Adipocyte (in vitro differentiated cells): Measurements from ENCODE around the gene COX18.
A peak's percentile ranks its signal among the peaks of the same experiment; 100 is the strongest.

Experiments
- DNase-seq: peaks from one replicate; pipeline ENCODE4 v3.0.0-alpha.2; 2015; ENCODE audit warnings: low read depth
- H3K27me3 ChIP-seq: replicated peaks from 2 replicates; pipeline ENCODE4 v1.7.0; 2013; ENCODE audit warnings: mild to moderate bottlenecking, low read length, moderate library complexity; ENCODE audit not compliant: control insufficient read depth, insufficient read depth
- H3K36me3 ChIP-seq: 2 replicates; pipeline ENCODE4 v1.7.0; 2013; ENCODE audit warnings: low read length, mild to moderate bottlenecking, moderate library complexity; ENCODE audit not compliant: control insufficient read depth, insufficient read depth, severe bottlenecking
- H3K4me1 ChIP-seq: 2 replicates; pipeline ENCODE4 v1.7.0; 2013; ENCODE audit warnings: mild to moderate bottlenecking, low read length, moderate library complexity; ENCODE audit not compliant: control insufficient read depth, insufficient read depth
- H3K4me3 ChIP-seq: 2 replicates; pipeline ENCODE4 v1.7.0; 2013; ENCODE audit warnings: mild to moderate bottlenecking, low read length, moderate library complexity
- H3K9ac ChIP-seq: 2 replicates; pipeline ENCODE4 v1.7.0; 2013; ENCODE audit warnings: mild to moderate bottlenecking, low read length, moderate library complexity
- H3K9me3 ChIP-seq: 2 replicates; pipeline ENCODE4 v1.7.0; 2013; ENCODE audit warnings: mild to moderate bottlenecking, low read length, moderate library complexity; ENCODE audit not compliant: control insufficient read depth

The COX18 gene

GRCh38 chr4:73080789-73081188 lies 11.3 kb upstream of the COX18 start:
- H3K4me1 ChIP-seq = peaks cover 7% of the 10 kb centered on the region
- peaks cover 76% of the 10 kb centered on the region for H3K36me3 ChIP-seq
- no peaks in the 10 kb centered on the region for H3K9me3 ChIP-seq
- H3K27me3 ChIP-seq = no peaks in the 10 kb centered on the region
- no peak overlapping the region for H3K4me3 ChIP-seq
- DNase-seq = no peak
- H3K9ac ChIP-seq = no peak overlapping the region

GRCh38 chr4:73075832-73076231 lies 6.3 kb upstream of the COX18 start:
- H3K9me3 ChIP-seq = no peaks in the 10 kb centered on the region
- H3K27me3 ChIP-seq = no peaks in the 10 kb centered on the region
- no peak overlapping the region for H3K9ac ChIP-seq
- H3K4me1 ChIP-seq = peaks cover 6% of the 10 kb centered on the region
- H3K36me3 ChIP-seq = peaks cover 84% of the 10 kb centered on the region
- no peak overlapping the region for H3K4me3 ChIP-seq
- DNase-seq = no peak

- peak overlapping the region; percentile 96 for H3K4me3 ChIP-seq
- peaks cover 11% of the 10 kb centered on the region for H3K4me1 ChIP-seq
- no peaks in the 10 kb centered on the region for H3K27me3 ChIP-seq
- H3K9me3 ChIP-seq = no peaks in the 10 kb centered on the region
- no peak for DNase-seq
- H3K9ac ChIP-seq = peak overlapping the region; percentile 98
- H3K36me3 ChIP-seq = peaks cover 35% of the 10 kb centered on the region
These were observed 516 bp upstream of the COX18 start for GRCh38 chr4:73070074-73070390.

GRCh38 chr4:73068491-73069337 lies 802 bp downstream of the COX18 start:
- Histone ChIP-seq H3K4me3 (peak overlapping the region; percentile 96), H3K9me3 (no peaks in the 10 kb centered on the region), H3K9ac (peak overlapping the region; percentile 98), H3K36me3 (peaks cover 33% of the 10 kb centered on the region), H3K27me3 (no peaks in the 10 kb centered on the region), H3K4me1 (peaks cover 11% of the 10 kb centered on the region)
- DNase-seq = peak; percentile 52

GRCh38 chr4:73067971-73068394 lies 1.5 kb downstream of the COX18 start:
- H3K27me3 ChIP-seq = no peaks in the 10 kb centered on the region
- H3K9me3 ChIP-seq = no peaks in the 10 kb centered on the region
- peak overlapping the region; percentile 96 for H3K4me3 ChIP-seq
- peaks cover 32% of the 10 kb centered on the region for H3K36me3 ChIP-seq
- peak; percentile 43 for DNase-seq
- H3K9ac ChIP-seq = peak overlapping the region; percentile 98
- peaks cover 11% of the 10 kb centered on the region for H3K4me1 ChIP-seq

- peaks cover 11% of the 10 kb centered on the region for H3K4me1 ChIP-seq
- H3K27me3 ChIP-seq = no peaks in the 10 kb centered on the region
- DNase-seq = no peak
- no peak overlapping the region for H3K4me3 ChIP-seq
- no peaks in the 10 kb centered on the region for H3K9me3 ChIP-seq
- no peak overlapping the region for H3K9ac ChIP-seq
- peaks cover 25% of the 10 kb centered on the region for H3K36me3 ChIP-seq
These were observed 2.6 kb downstream of the COX18 start for GRCh38 chr4:73066928-73067327.

- peaks cover 25% of the 10 kb centered on the region for H3K36me3 ChIP-seq
- no peaks in the 10 kb centered on the region for H3K9me3 ChIP-seq
- no peaks in the 10 kb centered on the region for H3K27me3 ChIP-seq
- DNase-seq = no peak
- H3K4me3 ChIP-seq = no peak overlapping the region
- H3K9ac ChIP-seq = no peak overlapping the region
- H3K4me1 ChIP-seq = peaks cover 11% of the 10 kb centered on the region
These were observed 3.1 kb downstream of the COX18 start for GRCh38 chr4:73066445-73066844.

- Histone ChIP-seq H3K27me3 (no peaks in the 10 kb centered on the region), H3K36me3 (peaks cover 41% of the 10 kb centered on the region), H3K9ac (no peak overlapping the region), H3K9me3 (no peaks in the 10 kb centered on the region), H3K4me3 (no peak overlapping the region), H3K4me1 (peaks cover 5% of the 10 kb centered on the region)
- DNase-seq = no peak
These were observed 5.0 kb downstream of the COX18 start for GRCh38 chr4:73064536-73064935.

- no peaks in the 10 kb centered on the region for H3K4me1 ChIP-seq
- no peak for DNase-seq
- no peaks in the 10 kb centered on the region for H3K9me3 ChIP-seq
- peaks cover 54% of the 10 kb centered on the region for H3K36me3 ChIP-seq
- no peak overlapping the region for H3K4me3 ChIP-seq
- H3K27me3 ChIP-seq = no peaks in the 10 kb centered on the region
- H3K9ac ChIP-seq = no peak overlapping the region
These were observed 14.1 kb downstream of the COX18 start for GRCh38 chr4:73055241-73055897.

- peak; percentile 7 for DNase-seq
- H3K36me3 ChIP-seq = peaks cover 41% of the 10 kb centered on the region
These were observed 15.5 kb downstream of the COX18 start for GRCh38 chr4:73053974-73054480.

GRCh38 chr4:73053076-73053475 lies 16.4 kb downstream of the COX18 start:
- Histone ChIP-seq H3K27me3 (no peaks in the 10 kb centered on the region), H3K4me1 (no peaks in the 10 kb centered on the region), H3K36me3 (peaks cover 32% of the 10 kb centered on the region), H3K4me3 (no peak overlapping the region), H3K9ac (no peak overlapping the region), H3K9me3 (no peaks in the 10 kb centered on the region)
- DNase-seq = peak; percentile 35

More at GRCh38 chr4:73053974-73054480, 15.5 kb downstream of the COX18 start:
- Histone ChIP-seq H3K27me3 (no peaks in the 10 kb centered on the region), H3K9me3 (no peaks in the 10 kb centered on the region), H3K4me3 (no peak overlapping the region), H3K9ac (no peak overlapping the region), H3K4me1 (no peaks in the 10 kb centered on the region)
